Mammary epithelial cell (primary cell): Measurements from ENCODE around the gene HHLA2.

Experiments
- EZH2 ChIP-seq: IDR thresholded peaks from 2 replicates; pipeline ENCODE4 v1.6.1; 2012; ENCODE audit warnings: low read length, inconsistent platforms, borderline replicate concordance
- TF ChIP-seq, protein P1 (sequence below), 2 donors: IDR thresholded peaks in 1 of 2; conservative IDR thresholded peaks in 1 of 2; 2 replicates each; pipeline ENCODE4 v1.5.1; 2011 to 2012; ENCODE audit warnings: inconsistent platforms in 2 of 2, low read length in 2 of 2, mild to moderate bottlenecking in 2 of 2, control low read depth in 1 of 2, low read depth in 1 of 2; ENCODE audit not compliant: insufficient read depth in 1 of 2; ENCODE audit errors: extremely low read depth in 1 of 2

DNA sequence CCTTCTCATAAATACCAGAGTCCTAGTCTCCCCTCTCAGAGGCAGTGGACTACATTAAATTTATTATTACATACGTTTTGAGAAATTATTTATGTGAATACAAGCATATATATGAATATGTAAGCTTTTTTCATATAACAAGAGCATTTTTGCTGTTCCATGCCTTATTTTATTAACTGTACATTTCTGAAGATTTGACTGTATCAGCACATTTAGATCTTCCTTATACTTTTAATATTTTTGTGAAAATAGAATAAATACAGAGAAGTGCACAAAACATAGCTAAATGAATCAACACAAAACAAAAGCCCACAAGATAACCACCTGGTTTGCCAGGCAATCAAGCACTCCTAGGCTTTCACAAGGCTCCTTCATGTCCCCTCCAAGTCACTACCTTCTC is 27.8 kb downstream of the HHLA2 start:
- TF ChIP-seq, protein P1, sequence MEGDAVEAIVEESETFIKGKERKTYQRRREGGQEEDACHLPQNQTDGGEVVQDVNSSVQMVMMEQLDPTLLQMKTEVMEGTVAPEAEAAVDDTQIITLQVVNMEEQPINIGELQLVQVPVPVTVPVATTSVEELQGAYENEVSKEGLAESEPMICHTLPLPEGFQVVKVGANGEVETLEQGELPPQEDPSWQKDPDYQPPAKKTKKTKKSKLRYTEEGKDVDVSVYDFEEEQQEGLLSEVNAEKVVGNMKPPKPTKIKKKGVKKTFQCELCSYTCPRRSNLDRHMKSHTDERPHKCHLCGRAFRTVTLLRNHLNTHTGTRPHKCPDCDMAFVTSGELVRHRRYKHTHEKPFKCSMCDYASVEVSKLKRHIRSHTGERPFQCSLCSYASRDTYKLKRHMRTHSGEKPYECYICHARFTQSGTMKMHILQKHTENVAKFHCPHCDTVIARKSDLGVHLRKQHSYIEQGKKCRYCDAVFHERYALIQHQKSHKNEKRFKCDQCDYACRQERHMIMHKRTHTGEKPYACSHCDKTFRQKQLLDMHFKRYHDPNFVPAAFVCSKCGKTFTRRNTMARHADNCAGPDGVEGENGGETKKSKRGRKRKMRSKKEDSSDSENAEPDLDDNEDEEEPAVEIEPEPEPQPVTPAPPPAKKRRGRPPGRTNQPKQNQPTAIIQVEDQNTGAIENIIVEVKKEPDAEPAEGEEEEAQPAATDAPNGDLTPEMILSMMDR (conservative IDR thresholded peaks at IDR 0.05 in 1 of 2, IDR thresholded peaks at IDR 0.05 in 1 of 2; ENCODE audit: extremely low read depth in 1 of 2, insufficient read depth in 1 of 2, low read depth in 1 of 2, low read length in 2 of 2), result no peak
- TF ChIP-seq EZH2, result no peak
